NCI-H345 treated with DMSO at 0.1 percent for 48 hours (cell line): Measurements from ENCODE around the gene MARCHF10.

Experiments
- DNase-seq: peaks from one replicate; lab custom pipeline; 2025; ENCODE audit not compliant: unreplicated experiment; lab: John Stamatoyannopoulos, UW

MARCHF10 gene

DNA sequence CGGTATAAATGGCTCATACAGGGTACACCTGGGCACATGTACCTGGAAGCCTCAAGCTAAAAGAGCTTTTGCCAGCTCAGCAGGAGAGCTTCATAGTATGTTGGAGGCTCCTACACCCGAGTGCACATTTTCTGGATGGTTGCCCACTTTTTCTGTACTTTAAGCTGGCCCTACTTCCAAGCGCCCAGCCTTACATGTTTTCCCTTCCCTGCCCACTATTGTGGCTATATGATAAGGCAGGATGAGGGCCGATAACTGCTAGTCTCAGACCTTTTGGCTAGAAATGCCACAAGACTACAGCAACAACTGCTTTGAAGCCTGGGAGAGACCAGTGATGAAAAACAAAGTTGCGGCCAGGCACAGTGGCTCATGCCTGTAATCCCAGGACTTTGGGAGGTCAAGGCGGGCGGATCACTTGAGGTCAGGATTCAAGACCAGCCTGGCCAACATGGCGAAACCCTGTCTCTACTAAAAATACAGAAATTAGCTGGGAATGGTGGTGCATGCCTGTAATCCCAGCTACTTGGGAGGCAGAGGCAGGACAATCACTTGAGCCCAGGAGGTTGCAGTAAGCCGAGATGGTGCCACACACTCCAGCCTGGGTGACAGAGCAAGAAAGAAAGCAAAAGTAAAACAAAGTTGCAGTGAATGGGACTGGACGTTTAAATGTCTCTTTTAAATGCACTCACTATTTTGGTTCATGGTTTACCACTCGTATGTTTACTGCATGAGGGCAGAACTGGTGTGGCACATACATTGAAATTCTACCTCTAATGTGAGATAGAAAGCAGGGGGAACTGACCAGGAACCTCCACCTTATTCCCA lies 14.2 kb upstream of the MARCHF10 start:
- peak; percentile 34 for DNase-seq

DNA sequence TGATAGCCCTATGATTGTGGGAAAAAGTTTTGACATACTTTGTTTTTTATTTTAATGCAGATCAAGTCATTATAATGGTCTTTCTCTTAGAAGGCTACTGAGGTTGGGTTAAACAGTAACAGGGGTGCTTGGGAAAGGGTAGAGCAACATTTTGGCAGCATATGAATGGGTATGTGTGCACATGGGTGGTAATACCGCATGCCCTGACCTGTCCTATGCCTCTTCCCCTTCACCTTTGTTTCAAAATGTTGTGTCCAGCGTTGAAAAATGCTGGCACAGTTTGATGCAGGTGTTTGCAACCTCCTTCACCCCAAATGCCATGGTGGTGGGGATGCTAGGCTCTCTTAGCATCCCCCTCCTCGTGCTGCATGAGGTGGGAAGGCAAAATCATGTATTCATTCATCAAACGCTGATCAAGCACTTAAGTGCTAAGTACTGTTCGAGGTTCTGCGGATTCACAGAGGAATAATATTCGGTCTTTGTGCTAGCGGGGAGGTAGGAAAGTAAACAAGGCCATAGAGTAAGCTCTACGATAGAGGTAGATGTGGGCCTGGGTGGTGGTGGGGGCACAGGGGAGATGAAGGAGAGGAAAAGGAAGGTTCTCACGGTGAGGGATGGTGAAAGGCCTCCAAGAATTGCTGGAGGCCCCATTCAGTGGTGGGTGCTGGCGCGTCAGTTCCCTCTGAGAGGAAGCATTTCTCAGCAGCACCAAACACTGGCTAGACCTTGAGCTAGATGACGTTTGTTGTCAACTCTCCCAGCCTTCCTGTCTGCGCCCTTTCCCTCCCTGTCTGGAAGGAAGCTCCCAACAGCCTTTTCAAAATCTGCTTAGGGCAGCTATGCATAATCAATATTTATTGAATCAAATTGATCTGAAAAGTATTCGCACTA lies 13.3 kb upstream of the MARCHF10 start:
- no peak for DNase-seq

DNA sequence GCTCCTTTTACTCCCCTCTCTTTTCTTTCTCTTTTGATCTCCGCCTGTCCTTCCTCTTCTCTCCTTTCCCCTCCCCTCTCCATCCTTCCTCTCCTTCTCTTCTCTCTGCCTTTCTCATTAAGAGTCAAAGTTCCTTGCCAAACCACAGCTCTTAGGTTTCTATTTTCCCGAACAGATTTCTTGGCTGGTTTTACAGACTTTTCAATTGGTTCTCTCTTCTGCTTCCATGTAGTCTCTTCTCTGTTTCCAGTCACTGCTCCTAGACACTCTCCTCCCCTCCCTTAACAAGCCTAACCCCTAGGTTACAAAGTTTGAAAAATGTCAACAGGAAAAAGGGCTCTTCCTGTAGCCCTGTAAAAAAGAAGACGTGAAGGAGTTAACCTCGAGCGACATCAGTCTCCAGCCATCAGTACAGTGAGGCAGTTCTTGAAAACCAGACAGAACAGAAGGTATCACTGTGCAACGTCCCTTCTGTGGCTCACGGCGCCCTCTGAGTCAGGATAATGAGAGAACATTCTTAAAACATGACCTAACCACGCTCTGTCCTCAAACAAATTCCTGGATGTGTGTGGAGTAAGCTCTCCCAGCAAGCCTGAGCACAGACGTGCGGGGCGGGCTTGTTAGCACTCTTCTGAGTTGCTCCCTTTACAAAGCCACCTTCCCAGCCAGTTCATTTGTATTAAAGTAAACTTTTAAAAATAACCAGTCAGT lies 11.6 kb upstream of the MARCHF10 start:
- DNase-seq: no peak

DNA sequence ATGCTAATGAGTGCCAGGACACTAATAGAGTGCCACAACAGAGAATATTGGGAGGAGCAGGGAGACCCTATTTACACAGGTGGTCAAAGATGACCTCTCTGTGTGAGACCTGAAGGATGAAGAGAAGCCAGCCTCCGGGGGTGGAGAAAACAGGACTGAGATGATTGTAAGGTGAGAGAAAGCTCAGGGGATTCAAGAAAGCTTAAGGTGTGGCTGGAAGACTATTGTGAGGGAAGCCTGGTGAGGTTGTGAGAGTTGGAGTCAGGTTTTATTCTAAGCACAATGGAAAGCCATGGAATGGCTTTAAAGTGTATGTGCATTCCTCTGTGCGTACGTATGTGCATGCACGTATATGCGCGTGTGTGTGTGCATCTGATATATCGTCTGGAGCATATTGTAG lies 10.4 kb upstream of the MARCHF10 start:
- DNase-seq: no peak

DNA sequence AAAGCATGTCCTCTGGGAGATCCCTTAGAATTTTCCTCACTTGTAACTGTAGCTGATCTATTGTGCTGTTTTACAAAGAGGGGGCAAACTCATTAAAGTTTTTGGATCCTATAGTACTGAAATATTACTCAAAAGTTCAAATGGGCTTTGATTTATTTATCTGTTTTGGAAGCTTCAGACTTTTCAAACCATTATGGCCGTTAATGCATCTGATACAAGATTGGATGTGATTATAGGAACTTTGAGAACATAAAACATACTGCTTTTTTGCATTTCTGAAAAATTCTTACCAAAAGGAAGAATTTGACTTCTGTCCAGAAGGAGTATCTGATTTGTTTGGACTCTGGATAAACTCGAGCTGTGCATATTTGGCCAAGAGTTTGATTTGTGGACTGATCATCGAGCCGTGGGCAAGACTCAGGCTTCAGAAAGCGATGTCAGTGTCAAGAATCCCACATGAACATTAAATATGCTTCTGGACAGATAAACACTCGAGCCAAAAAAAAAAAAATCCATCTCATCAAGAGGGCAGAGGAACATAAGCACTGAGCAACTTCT lies 8.2 kb upstream of the MARCHF10 start:
- no peak for DNase-seq

DNA sequence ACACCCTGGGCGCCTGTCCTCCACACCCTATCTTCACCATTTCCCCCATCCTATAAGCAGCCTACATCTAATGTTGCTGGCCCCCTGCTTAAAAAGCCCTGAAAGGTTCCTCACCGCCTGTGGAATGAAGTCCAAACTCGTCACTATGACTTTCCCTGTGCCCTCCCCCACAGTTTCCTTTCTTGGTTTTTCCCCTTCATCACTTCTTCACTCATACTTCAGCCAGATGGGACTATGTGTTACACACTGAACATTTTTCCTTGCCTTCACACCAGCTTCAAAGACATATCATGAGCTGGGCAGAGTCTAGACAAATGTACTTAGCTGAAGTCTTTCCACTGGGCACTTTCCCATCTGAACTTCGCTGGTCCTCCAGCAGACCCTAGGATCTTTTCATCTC lies 1.5 kb upstream of the MARCHF10 start:
- DNase-seq: no peak

DNA sequence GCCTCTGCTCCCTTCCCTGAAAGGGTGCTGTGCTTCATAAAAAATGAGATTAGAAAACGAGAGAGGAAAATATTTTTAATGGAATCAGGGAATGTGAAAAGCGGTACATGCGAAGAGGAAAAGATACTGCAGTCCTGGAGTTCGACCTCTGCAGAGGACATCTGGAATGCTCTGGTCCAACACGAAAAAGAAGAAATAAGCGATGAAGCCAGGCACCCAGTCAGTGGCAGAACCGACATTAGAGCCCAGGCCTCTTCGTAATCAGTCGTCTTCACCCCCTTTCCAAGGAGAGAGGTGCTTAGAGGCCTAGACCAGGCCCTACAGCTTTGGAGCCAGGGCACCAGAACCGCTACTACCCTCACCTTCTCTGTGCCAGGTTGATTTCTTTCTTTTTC lies 459 bp upstream of the MARCHF10 start:
- no peak for DNase-seq

DNA sequence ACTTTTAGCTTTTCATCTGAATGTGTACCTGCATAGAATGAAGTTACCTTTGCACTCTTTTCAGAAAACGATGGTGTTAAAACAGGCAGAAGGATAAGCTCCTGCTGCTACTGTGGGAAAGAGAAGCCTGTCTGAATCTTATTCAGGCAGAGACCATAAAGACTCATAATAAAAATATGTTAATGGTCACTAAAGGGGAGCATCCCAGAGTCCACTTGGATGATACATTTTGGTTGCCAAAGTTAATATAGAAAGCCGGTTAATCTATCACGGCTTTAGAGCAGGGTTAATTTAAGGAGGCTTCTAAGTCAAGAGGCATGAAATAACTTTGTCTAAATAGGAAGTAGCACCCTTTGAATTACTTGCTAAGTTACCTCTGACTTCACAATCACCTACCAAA lies 2.9 kb downstream of the MARCHF10 start:
- DNase-seq: no peak

DNA sequence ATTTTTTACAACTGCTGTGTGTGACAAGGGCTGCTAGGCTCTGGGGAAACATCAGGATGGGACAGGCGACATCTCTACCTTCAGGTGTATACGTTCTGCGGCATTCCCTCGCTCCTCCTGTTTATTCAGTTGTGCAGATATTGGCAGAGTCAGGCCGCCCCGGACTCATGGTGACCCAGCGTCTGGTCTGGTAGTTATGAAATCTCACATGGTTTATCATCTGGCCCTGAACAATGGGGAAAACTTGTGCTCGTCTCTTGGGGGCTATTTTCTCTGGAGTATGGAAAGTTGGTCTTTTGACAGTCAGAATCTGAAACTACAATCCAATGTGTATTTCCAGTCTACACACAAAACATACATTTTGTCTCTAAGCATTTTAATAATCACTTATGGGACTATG lies 3.3 kb downstream of the MARCHF10 start:
- DNase-seq: no peak

DNA sequence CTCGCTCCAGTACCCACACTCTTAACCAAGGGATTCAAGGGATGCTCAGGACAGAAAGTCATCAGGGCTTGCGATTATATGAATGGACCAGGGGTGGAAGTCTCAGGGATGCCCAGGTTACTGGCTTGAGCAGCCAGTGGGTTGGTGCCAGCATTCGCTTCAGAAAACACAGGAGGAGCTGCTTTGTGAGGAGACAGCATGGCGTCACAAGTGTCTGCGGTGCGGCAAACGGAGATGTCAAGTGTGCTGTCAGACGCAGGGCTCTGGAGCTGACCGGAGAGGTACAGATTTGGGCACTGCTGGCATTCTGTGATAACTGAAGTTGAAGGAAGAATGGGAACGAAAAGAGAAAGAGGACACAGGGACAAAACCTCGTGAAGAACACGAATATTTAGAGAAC lies 4.1 kb downstream of the MARCHF10 start:
- no peak for DNase-seq

DNA sequence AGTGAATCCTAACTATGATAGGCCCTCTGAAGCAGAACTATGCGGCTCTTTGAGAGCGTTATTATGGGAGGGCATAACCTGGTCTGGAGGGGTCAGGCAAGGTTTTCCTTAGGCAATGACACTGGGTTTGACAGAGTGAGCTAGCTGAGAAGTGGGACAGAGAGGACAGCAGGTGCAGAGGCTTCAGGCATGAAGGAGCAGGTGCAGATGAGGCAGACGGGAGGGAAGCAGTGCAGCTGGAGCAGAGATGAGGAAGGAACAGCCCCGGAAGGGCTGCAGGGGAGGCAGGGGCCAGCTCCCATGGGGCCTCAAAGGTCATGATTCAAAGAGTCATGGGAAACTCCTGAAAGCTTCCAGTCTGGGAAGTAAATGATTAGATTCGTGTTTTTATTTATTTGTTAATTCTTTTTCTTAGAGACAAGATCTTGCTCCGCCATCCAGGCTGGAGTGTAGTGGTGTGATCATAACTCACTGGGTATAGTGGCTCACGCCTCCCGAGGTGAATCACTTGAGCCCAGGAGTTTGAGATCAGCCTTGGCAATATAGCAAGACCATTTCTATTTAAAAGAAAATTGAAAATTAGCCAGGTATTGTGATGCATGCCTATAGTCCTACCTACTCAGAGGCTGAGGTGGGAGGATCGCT lies 5.4 kb downstream of the MARCHF10 start:
- no peak for DNase-seq

DNA sequence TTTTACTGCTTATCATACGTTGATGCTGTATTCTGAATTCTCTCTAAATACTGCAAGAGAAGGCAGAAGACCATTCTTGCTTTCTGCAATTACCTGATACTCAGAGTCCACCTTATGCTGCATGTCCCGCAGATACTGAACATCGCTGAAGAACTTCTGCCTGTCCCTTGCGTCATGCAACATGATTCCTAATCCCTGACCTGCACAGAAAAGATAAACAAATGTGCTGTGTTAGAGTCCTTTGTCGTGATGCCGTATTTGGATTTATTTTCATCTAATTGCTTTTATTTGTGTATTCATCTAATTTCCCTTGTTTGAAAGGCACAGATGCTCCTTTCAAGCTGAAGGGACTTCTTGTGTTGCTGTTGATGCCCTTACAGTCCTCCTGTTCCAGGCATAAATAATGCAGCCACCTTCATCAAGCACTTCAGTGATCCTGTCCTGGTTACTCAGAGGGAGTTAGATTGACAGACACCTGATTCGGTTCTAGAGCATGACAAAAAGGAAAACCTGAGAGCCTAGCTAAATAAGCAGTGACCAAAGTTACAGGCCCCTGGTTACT lies 6.5 kb downstream of the MARCHF10 start:
- DNase-seq: no peak

DNA sequence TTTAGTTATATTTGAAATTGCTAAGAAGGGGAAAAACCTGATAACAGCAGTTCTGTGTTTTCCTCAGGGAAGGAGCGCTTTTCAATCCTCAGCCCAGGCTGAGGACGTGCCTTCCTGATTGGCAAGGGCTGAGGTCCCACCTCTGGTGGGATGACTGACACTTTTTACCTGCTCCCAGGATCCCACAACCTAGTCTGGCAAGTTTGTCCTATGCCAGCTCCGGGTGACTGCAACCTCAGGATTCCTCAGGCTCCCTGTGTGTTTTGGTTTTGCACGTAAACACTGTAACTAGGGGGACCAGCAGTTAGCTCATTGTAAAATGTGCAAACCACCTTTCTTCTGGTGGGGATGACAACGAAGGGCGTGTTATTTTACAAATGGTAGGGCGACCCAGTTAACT lies 7.5 kb downstream of the MARCHF10 start:
- DNase-seq: no peak

DNA sequence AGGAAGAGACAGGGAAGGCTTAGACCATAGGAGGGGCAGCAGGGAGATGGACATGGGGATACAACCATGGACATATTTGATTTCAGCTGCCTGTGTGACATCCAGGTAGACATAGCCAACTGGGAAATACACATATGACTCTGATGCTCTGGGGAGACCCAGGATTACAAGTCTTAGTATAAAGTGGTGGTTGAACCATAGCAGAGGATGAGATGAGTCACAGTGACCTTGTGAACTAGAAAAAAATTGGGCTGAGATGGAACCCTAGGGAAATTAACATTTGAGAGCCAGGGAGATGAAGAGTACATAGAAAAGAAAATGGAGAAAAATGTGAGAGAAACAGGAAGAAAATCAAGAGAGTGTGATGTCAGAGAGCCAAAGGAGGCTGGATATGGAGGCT lies 10.2 kb downstream of the MARCHF10 start:
- no peak for DNase-seq

DNA sequence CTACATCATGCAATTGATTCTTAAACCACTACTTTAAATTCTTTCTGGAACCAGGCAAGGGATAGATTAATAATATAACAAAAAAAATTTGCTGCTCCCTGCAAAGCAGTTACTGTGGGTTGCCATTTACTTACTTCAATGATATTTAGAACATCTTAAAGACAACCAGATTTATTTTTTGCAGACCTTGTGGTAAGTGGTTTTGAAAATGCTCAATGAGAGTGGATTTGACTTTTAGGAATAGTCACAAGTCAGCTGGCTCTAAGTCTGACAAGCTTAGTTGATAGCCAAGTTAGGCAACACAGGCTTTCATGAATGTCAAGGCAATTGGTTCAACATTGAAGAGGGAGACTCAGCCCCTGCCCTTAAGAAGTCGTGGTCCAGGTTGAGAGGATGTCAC lies 11.8 kb downstream of the MARCHF10 start:
- DNase-seq: no peak

DNA sequence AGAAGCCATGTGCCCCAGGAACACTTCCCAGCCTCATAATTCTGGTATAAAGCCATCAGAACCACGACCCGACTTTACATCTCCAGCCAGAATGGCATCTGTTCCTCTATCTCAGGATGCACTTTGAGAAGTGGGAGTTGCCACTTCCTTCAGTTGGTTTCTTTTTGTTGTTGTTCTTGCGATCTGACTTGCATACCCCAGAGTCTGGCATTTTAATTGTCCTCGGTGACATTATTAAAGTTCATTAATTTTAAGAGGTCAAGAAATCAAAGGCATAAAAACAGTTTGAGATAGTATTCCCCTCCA lies 13.5 kb downstream of the MARCHF10 start:
- DNase-seq: no peak

DNA sequence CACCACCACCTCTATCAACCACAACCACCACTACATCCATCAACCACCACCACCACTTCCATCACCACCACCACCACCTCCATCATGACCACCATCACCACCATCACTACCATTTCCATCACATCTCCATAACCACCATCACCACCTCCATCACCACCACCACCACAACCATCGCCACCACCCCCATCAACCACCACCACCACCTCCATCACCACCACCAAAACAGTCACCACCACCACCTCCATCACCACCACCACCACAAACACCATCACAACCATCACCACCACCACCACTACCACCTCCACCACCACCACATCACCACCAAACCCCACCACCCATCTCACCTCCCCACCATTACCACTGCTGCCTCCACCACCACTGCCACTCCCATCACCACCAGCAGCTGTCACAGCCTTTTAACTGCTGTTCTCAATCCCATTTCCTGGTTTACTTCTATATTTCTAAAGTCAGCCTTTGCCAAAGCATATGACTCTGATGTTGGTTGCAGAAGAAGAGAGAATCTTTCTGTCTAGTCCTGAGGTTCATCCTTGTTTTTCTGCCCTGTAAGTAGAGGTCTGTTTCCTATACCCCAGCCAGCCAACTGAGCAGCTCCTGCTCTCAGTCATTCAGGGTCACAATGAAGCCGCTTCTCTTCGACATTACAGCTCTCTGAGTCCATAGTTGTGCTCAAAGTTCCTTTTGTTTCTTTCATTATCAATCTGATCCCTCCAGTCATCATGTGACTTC lies 14.0 kb downstream of the MARCHF10 start:
- DNase-seq: no peak

DNA sequence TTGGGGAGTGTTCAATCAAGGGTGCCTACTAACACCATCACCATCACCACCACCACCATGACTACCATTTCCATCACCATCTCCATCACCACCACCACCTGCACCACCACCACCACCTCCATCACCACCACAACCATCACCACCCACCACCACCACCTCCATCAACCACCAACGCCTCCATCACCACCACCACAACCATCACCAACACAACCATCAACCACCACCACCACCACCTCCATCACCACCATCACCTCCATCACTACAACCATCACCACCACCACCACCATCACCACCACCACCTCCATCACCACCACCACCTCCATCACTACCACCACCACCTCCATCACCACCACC lies 15.7 kb downstream of the MARCHF10 start:
- no peak for DNase-seq

DNA sequence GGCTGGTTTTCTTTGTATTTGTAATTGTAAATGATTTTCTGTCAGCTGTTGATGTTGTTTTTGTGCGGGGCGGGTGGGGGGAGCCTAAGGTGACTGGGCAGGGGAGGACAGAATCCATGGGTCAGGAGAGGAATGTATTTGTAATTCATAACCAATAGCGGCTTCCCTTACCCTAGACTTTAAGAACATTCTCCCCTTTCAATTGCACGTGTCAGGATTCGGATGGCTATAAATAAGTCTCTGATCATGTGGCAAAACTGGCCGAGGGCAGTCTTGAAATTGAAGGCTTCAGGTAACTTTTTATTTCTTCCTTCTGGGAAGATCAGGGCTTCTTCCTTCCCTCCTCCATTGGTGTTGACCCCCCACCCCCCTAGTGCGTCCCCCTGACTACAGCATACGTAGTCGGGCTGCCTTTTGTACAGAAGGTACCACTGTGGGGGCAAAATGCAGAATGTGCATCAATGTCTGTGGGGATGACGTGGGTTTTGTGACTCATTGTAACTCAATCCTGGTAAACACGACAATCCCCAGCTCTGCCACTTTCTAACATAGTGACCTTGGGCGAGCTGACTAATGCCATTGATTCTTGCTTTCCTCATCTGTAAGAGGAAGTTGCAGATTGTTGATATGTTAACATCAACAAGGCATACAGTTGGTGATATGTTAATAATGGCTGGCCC lies 16.2 kb downstream of the MARCHF10 start:
- no peak for DNase-seq
